GM19438 (cell line): ENCODE data around the gene CIC.
A peak's percentile ranks its signal among the peaks of the same experiment; 100 is the strongest.

Experiments
- ATAC-seq: cut with Tn5 transposase; IDR thresholded peaks from one replicate; pipeline ENCODE4 v1.9.1; 2021; ENCODE audit warnings: low read depth; ENCODE audit not compliant: unreplicated experiment

Gene CIC

GRCh38 chr19:42268704-42269477, at the start of gene CIC:
Gene CIC, plus strand, starts transcription at chr19:42269252. Its CDS starts 2,532 bp downstream, at chr19:42271784.
- peak; percentile 74 for ATAC-seq

DNA sequence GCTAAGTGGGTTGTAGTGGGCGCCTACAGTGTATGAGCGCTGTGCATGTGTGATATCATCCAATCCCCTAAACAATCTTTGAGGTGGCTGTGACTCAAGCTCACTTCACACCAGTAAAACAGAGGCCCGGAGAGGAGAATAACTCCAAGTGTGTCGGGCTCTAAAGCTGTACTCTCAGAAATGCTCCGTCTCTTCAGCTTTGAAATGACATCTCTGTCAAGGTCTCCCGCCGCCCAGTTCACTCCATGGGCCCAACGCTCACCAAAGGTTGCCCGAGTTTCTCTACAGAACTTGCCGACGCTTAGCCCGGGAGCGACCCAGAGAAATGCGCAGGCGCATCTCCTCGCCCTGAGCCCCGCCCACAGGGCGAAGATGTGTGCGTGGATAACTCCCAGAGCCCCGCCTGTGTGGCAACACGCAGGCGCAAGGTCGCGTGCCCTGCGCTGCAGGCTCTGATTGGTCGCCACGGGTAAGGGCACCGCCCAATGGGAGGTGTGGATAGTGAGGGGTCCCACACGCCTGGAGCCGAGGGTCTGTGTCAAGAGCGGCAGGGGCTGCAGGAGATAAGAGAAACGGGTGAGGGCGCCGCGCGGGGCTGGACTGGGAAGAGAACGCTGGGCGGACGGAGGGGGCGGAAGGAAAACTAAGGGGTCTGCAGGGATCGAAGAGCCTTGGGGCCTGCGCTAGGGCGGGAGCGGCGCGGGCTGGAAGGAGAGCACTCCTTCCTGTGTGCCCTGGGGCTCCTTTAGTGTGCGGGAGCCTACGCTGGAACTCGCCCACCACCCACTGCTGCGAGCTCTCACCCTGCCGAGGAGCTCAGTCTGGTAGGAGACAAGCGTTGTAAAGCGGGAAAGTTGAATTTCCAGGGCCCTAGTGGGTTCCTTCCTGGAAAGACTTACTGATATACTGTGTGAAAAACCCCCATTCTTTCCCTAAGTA, 49.0 kb upstream of the CIC start, which contains the start of gene ZNF526:
TSS of gene ZNF526 (plus strand) at position 501 of the 939 bp plus-strand sequence. CDS start 4,092 bp downstream, outside the sequence.
- peak; percentile 75 for ATAC-seq

- no peak for ATAC-seq
Measured at GRCh38 chr19:42220751-42221097, 48.3 kb upstream of the CIC start.

- no peak for ATAC-seq
Measured at GRCh38 chr19:42224940-42225717, 43.9 kb upstream of the CIC start.

GRCh38 chr19:42225718-42226292, 43.2 kb upstream of the CIC start:
- ATAC-seq: no peak

DNA sequence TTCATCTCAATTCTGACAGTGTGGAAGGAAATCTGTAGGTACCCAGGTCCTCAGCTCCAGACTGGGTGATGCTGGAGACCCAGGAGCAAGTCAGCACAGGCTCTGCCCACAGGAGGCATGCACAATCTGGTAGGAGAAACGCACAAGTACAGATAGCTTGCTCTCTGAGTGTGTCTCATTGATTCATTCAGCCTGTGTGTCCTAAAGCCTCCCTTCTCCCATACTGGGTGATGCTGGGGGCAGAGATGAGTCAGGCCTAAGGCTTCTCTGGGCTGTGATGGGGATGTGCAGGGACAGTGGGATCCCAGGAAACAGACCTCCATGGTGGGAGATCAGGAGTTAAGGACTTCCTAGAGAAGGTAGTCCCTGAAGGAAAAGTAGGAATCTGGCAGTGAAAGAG, 42.2 kb upstream of the CIC start:
- ATAC-seq: no peak

DNA sequence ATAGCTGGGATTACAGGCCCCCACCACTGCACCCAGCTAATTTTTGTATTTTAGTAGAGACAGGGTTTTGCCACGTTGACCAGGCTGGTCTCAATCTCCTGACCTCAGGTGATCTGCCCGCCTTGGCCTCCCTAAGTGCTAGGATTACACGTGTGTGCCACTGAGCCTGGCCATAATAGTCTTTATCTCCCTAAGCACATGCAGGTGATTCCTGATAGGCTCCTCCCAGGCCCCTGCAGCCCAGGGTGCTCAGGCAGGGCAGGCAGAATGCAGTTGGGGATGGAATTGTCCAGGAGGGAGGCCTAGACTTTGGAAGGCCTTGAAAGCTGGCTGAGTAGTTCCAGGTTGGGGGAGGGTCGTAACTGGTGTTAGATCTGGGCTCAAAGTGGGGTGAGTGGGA, 40.4 kb upstream of the CIC start:
- ATAC-seq: no peak

GRCh38 chr19:42229301-42229854, 39.7 kb upstream of the CIC start:
- ATAC-seq: no peak

GRCh38 chr19:42229855-42230351, 39.1 kb upstream of the CIC start:
- no peak for ATAC-seq

DNA sequence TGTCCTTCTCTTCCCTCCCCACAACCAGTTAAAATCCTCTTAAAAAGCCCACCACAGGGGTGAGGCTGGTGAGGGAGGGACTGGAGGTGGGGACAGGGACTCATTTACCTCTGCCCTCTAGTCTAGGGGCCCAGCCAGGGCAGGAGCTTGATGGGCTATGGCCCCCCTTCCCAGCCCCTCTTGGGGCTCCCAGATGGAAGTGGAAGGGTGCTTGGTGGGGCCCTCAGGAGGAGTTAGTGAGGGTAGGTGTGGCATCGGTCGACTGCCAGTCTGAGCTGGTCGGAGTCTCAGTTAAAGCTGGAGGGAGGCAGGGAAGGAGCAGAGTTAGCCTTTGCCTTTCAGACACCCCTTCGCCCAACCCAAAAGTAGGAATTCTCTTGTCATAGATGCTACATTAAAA, 38.5 kb upstream of the CIC start:
- no peak for ATAC-seq

- no peak for ATAC-seq
Measured at GRCh38 chr19:42232435-42232834, 36.6 kb upstream of the CIC start.

DNA sequence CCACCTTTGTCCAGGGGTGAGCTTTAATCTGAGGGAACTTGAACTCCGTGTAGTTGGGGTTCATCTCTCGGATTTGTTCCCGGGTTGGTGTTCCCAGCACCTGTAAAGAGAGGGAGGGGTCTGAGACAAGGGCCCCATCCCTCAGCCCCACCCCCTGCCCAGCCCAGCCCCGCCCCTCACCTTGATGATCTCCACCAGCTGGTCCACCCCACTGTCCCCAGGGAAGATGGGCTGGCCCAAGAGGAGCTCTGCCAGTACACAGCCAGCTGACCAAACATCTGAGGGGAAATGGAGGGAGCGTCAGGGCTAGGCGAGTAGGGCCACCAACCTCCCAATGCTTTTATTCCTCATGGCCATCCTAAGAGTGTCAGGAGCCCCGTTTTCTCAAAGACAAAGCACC, 35.9 kb upstream of the CIC start:
- no peak for ATAC-seq

- no peak for ATAC-seq
Measured at GRCh38 chr19:42233678-42234292, 35.3 kb upstream of the CIC start.

GRCh38 chr19:42234364-42234763, 34.7 kb upstream of the CIC start:
- no peak for ATAC-seq

DNA sequence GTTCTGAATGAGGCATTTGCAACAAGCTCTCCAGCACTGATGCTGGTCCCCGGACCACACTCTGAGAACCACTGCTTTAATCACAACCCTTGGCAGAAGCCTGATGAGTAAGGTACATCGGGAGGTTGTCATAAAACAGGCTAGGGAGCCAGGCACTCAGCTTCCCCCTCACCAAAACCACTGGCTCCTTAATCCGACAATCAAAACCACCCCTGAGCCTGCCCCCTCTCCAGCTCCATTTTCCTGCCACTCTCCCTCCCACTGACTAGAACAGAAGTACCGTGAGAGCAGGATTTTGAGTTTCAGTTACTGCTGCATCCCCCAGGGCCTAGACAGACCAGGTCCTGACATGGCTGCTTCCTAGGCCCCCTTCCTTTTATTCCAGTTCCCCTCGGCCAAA, 33.9 kb upstream of the CIC start:
- ATAC-seq: no peak

DNA sequence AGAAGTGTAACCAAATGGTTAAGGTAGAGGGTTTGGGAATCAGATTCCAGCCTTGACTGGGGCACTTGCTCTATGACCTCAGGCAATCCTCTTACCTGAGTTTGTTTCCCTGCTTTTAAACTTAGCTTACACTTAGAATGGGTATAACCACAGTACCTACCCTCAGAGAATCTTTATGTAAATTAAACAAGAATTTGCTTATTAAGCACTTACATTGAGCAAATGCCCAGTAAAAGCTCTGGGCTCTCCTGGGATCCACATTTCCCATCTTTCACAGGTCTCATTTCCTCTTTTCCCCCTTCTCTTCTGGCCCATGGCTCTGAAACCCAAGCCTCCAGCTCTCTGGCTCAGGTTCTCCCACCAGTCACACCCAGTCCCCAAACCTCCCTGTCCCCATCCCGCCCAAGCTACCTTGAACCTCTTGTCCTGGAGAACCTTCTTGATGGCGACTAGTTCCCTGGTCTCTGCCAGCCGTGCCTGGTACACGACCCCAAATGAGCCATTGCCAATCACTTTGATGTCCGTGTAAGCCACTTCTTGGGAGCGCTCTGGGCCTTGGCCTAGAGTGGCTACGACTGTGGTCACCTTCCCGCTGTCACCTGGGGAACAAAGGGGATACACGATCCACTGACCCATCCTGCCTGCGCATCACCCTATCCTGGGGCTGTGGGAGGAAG, 29.4 kb upstream of the CIC start:
- ATAC-seq: no peak

GRCh38 chr19:42241279-42241678, 27.8 kb upstream of the CIC start:
- no peak for ATAC-seq

- ATAC-seq: no peak
Measured at GRCh38 chr19:42242069-42242511, 27.0 kb upstream of the CIC start.
